Activated T-helper 2 cell treated with anti-CD3 and anti-CD28 coated beads, Interferon-gamma antibody, Interleukin-2, Interleukin-4, amounts not matched to agents 10 μg/mL and 5 μg/mL and 100 μg/mL, durations not matched to agents 14 hours and 24 hours and 36 hours (primary cell): ENCODE data around the gene ZNFX1. TPM values are rescaled to one million over a fixed set of nuclear protein-coding genes. Genes with fewer than 3 reads are reported as not detected.
A peak's percentile ranks its signal among the peaks of the same experiment; 100 is the strongest.
"Not testable (repeated sequence)": the region's sequence is repeated elsewhere in the genome, so short reads cannot be mapped to it uniquely, and the experiment has no call there.

Source experiments
- DNase-seq: peaks from one replicate; pipeline ENCODE4 v3.0.0; 2021; ENCODE audit warnings: low spot score
- H3K27ac Mint-ChIP-seq: one replicate; pipeline ENCODE4 v1.8.0; 2021; ENCODE audit warnings: mixed read lengths
- H3K27me3 Mint-ChIP-seq: one replicate; pipeline ENCODE4 v1.8.0; 2021; ENCODE audit warnings: low read depth, mixed read lengths
- H3K36me3 Mint-ChIP-seq: one replicate; pipeline ENCODE4 v1.8.0; 2021; ENCODE audit warnings: low read depth, mixed read lengths
- H3K4me1 Mint-ChIP-seq: one replicate; pipeline ENCODE4 v1.8.0; 2021; ENCODE audit warnings: low read depth, mixed read lengths
- H3K4me3 Mint-ChIP-seq: one replicate; pipeline ENCODE4 v1.8.0; 2021; ENCODE audit warnings: low read depth, mild to moderate bottlenecking, moderate library complexity, mixed read lengths
- H3K9me3 Mint-ChIP-seq: one replicate; pipeline ENCODE4 v1.8.0; 2021; ENCODE audit warnings: mixed read lengths
- intact Hi-C: fragments of 100-400 bp; cut with micrococcal nuclease; formaldehyde crosslinking; loops from one replicate; pipeline ENCODE4 v1.15.1; 2023
- total RNA-seq: library from RNA; stranded (reverse); gene quantifications from 2 replicates; pipeline ENCODE4 v1.2.3, GENCODE V29; 2022

ZNFX1 gene
- total RNA-seq, result 49.3 and 51.0 TPM in 2 replicates

DNA sequence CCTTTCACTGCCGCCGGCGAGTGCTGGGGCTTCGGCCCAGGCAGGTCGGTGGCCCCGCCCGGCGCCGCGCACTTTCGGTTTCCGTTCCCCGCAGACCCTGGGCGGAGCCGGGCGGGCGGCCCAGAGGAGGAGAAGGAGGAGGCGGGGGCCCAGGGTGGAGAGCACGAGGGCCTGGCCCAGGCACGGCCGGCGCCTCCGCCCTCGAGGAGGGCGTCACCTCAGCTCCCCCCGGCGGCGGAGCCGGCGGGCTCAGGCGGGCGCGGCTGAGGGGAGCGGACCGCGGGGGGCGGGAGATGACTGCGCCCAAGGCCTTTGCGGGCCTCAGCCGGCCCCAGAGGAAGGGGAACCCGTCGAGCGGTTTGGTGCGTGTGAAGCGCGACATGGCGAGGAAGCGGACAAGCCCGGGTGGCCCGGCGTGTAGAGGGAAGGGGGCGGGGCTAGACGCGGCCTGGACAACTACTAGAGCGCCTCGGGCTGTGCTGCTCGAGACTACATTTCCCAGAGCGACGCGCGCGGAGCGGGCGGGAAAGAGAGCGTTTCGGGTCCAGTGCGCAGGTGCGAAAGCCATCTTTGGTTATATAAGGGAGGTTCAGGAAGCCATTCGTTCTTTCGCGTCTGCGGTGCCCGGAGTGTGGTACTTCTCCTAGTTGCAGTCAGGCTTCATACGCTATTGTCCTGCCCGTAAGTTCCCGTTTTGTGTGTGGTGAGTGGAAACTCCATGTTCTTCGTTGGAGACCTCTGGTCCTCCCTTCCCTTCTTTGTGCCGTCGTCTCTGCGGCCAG lies at the start of gene ZNFX1:
Gene ZNFX1, minus strand, starts transcription at position 22 of the 782 bp plus-strand sequence. CDS start 2,218 bp downstream, outside the sequence.
- H3K27ac Mint-ChIP-seq, result peak within 1 kb of the TSS; percentile 99
- peaks cover 50% of the 10 kb centered on the region for H3K4me1 Mint-ChIP-seq
- peak; percentile 98 for DNase-seq
- H3K36me3 Mint-ChIP-seq, result peaks cover 83% of the 10 kb centered on the region
- peak within 1 kb of the TSS; percentile 99 for H3K4me3 Mint-ChIP-seq
- H3K9me3 Mint-ChIP-seq, result peaks cover 35% of the 10 kb centered on the region
- H3K27me3 Mint-ChIP-seq, result no peaks in the 10 kb centered on the region
- intact Hi-C loops, result loop anchor here (1.0 to 5.0 kb wide), 5 partner anchors 91 to 834 kb away; partner anchors contain the start of genes CSE1L, SLC9A8 and UBE2V1

DNA sequence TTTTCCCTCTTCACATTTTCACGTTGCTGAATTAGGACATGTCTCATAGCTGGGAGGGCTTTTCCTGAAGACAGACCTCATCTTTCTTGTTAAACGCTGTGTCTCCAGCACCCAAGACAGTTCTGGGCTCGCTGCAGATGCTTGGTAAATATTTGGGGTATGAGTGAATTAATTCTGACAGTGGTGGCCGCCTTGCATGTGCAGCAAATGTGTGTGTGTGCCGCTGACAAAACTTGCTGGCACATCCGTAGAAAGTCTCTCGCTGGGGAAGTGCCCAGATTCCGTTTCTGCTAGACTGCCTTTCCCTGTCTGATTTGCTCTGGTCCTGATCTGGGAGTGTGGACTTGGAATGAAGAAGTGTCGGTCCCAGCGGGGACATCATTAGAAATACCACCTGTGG lies 48.2 kb upstream of the ZNFX1 start:
- H3K36me3 Mint-ChIP-seq, result no peaks in the 10 kb centered on the region
- no peaks in the 10 kb centered on the region for H3K9me3 Mint-ChIP-seq
- no peak overlapping the region for H3K4me3 Mint-ChIP-seq
- peaks cover 19% of the 10 kb centered on the region for H3K4me1 Mint-ChIP-seq
- intact Hi-C loops, result loop anchor here (10.0 kb wide), 1 partner anchor 599 kb away; no protein-coding TSS in a partner anchor
- peaks cover 54% of the 10 kb centered on the region for H3K27me3 Mint-ChIP-seq
- no peak overlapping the region for H3K27ac Mint-ChIP-seq
- DNase-seq, result no peak

GRCh38 chr20:49324306-49324705 lies 46.4 kb upstream of the ZNFX1 start:
- intact Hi-C loops, result loop anchor here (10.0 kb wide), 1 partner anchor 600 kb away; no protein-coding TSS in a partner anchor
- Mint-ChIP-seq H3K4me3 (no peak overlapping the region), H3K27me3 (peaks cover 58% of the 10 kb centered on the region), H3K27ac (peak overlapping the region; percentile 31), H3K36me3 (no peaks in the 10 kb centered on the region), H3K9me3 (no peaks in the 10 kb centered on the region), H3K4me1 (peaks cover 19% of the 10 kb centered on the region)
- DNase-seq, result no peak

DNA sequence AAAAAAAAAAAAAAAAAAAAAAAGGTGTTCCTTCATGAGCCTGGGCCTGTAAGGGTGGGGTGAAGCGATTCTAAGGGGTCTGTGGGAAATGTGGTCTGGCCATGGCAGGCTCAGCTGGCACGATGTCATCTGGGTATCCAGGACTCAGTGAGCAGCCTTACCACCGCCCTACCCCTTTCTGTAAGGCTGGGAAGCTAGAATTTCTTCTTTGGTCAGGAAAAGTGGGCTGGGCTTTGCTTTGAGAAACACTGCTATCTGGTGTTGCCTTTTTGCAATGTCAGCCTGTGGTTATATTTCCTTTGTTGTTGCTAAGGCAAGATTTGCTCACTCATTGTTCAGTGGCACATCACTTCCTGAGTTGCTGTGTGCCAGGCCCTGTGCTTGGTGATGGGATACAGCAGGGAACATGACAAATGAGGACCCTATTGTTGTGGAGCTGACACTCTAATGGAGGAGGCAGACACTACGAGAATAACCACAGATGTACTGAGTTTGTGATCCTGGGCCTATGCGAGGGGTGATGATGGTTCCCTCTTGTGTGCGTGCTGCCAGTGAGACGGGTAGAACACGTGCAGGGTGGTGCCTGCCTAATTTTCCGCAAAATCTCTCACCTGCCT lies 45.9 kb upstream of the ZNFX1 start:
- Mint-ChIP-seq H3K27me3 (peaks cover 58% of the 10 kb centered on the region), H3K36me3 (peaks cover 2% of the 10 kb centered on the region), H3K9me3 (no peaks in the 10 kb centered on the region), H3K27ac (peak overlapping the region; percentile 36), H3K4me3 (no peak overlapping the region), H3K4me1 (peaks cover 23% of the 10 kb centered on the region)
- peak; percentile 32 for DNase-seq
- intact Hi-C loops, result loop anchor here (10.0 kb wide), 1 partner anchor 601 kb away; no protein-coding TSS in a partner anchor

GRCh38 chr20:49320460-49320859 lies 42.6 kb upstream of the ZNFX1 start:
- peaks cover 3% of the 10 kb centered on the region for H3K36me3 Mint-ChIP-seq
- H3K4me1 Mint-ChIP-seq, result peaks cover 22% of the 10 kb centered on the region
- H3K27me3 Mint-ChIP-seq, result peaks cover 72% of the 10 kb centered on the region
- H3K9me3 Mint-ChIP-seq, result no peaks in the 10 kb centered on the region
- H3K4me3 Mint-ChIP-seq, result no peak overlapping the region
- H3K27ac Mint-ChIP-seq, result no peak overlapping the region
- intact Hi-C loops, result loop anchor here (10.0 kb wide), 1 partner anchor 604 kb away; no protein-coding TSS in a partner anchor
- no peak for DNase-seq

DNA sequence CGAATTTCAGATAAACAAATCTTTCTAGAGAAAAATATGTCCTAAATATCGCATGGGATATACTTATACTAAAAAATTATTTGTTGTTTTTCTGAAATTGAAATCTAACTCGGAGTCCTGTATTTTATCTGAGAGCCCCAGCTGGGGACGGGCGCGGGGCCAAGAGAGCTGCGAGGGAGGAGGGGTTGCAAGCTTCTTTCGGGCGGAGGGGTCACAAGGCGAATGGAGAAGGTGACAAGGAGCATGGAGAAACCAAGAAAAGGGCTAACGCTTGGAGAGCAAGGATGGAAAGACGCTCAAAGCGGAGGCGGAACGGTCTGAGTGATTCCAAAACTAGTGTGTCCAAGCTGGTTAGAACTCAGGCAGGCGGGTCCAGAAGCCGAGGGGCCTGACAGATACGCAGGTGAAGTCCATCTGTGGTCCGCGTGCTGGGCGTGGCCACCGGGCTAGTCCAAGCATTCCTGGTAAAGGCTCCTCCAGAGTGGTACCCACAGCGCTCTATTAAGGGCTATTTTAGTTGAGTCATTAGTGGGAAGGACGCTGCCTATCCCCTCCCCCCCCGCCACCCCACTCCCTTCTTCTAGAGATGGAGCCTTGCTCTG lies 41.5 kb upstream of the ZNFX1 start:
- DNase-seq, result no peak
- Mint-ChIP-seq H3K27me3 (peaks cover 66% of the 10 kb centered on the region), H3K4me3 (peak overlapping the region; percentile 82), H3K27ac (no peak overlapping the region), H3K36me3 (peaks cover 3% of the 10 kb centered on the region), H3K4me1 (peaks cover 18% of the 10 kb centered on the region), H3K9me3 (no peaks in the 10 kb centered on the region)
- intact Hi-C loops, result no loop called here

- H3K4me3 Mint-ChIP-seq, result peak overlapping the region; percentile 82
- H3K9me3 Mint-ChIP-seq, result no peaks in the 10 kb centered on the region
- peaks cover 3% of the 10 kb centered on the region for H3K36me3 Mint-ChIP-seq
- DNase-seq, result no peak
- H3K27ac Mint-ChIP-seq, result peak overlapping the region; percentile 25
- intact Hi-C loops, result no loop called here
- H3K27me3 Mint-ChIP-seq, result peaks cover 67% of the 10 kb centered on the region
- peaks cover 12% of the 10 kb centered on the region for H3K4me1 Mint-ChIP-seq
Measured at GRCh38 chr20:49318430-49319207, 40.8 kb upstream of the ZNFX1 start.

GRCh38 chr20:49318091-49318429 lies 40.2 kb upstream of the ZNFX1 start:
- H3K27me3 Mint-ChIP-seq, result peaks cover 67% of the 10 kb centered on the region
- intact Hi-C loops, result no loop called here
- no peaks in the 10 kb centered on the region for H3K9me3 Mint-ChIP-seq
- no peak overlapping the region for H3K4me3 Mint-ChIP-seq
- peaks cover 9% of the 10 kb centered on the region for H3K4me1 Mint-ChIP-seq
- H3K27ac Mint-ChIP-seq, result no peak overlapping the region
- H3K36me3 Mint-ChIP-seq, result peaks cover 3% of the 10 kb centered on the region
- no peak for DNase-seq

DNA sequence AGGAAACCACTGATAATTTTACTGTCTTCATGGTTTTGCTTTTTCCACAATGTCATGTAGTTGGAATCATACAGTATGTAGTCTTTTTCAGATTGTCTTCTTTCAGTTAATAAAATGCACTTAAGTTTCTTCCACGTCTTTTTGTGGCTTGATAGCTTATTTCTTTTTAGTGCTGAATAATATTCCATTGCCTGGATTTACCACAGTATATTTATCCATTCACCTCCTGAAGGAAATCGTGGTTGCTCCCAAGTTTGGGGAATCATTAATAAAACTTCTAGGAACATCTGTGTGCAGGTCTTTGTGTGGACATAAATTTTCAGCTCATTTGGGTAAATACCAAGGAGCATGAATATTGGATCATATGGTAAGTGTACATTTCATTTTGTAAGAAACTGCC lies 38.8 kb upstream of the ZNFX1 start:
- peaks cover 5% of the 10 kb centered on the region for H3K4me1 Mint-ChIP-seq
- peaks cover 3% of the 10 kb centered on the region for H3K36me3 Mint-ChIP-seq
- no peak overlapping the region for H3K27ac Mint-ChIP-seq
- H3K4me3 Mint-ChIP-seq, result no peak overlapping the region
- no peaks in the 10 kb centered on the region for H3K9me3 Mint-ChIP-seq
- no peak for DNase-seq
- H3K27me3 Mint-ChIP-seq, result peaks cover 61% of the 10 kb centered on the region
- intact Hi-C loops, result no loop called here

DNA sequence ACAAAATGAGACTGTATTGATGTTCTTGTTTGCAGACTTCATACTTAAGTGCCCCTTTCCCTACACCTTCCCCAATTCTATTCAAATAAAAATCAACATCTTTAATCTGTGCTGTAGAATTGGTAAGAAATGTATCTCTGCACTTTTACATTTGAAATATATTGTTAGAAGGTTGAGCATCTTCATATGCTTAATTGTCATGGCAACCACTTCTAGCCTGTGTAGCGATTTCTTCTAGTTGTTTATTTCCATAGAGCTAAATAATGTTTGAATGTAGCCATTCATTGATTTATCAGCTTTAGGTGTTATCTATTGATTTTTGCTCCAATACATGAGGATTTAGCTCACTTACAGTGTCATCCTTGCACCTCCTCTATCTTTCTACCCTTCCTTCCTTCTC lies 37.7 kb upstream of the ZNFX1 start:
- Mint-ChIP-seq H3K36me3 (peaks cover 5% of the 10 kb centered on the region), H3K4me1 (peaks cover 11% of the 10 kb centered on the region), H3K27ac (no peak overlapping the region), H3K27me3 (peaks cover 51% of the 10 kb centered on the region), H3K4me3 (no peak overlapping the region), H3K9me3 (peaks cover 6% of the 10 kb centered on the region)
- intact Hi-C loops, result no loop called here
- DNase-seq, result no peak

- DNase-seq, intact Hi-C loops, H3K27ac Mint-ChIP-seq, H3K36me3 Mint-ChIP-seq, H3K4me3 Mint-ChIP-seq: not testable (repeated sequence)
- peaks cover 36% of the 10 kb centered on the region for H3K27me3 Mint-ChIP-seq
- H3K4me1 Mint-ChIP-seq, result peaks cover 20% of the 10 kb centered on the region
- peaks cover 16% of the 10 kb centered on the region for H3K9me3 Mint-ChIP-seq
Measured at GRCh38 chr20:49314052-49314451, 36.2 kb upstream of the ZNFX1 start.

- no peak overlapping the region for H3K4me3 Mint-ChIP-seq
- peaks cover 16% of the 10 kb centered on the region for H3K9me3 Mint-ChIP-seq
- peaks cover 22% of the 10 kb centered on the region for H3K4me1 Mint-ChIP-seq
- intact Hi-C loops, result no loop called here
- no peak overlapping the region for H3K27ac Mint-ChIP-seq
- H3K36me3 Mint-ChIP-seq, result peaks cover 5% of the 10 kb centered on the region
- H3K27me3 Mint-ChIP-seq, result peaks cover 30% of the 10 kb centered on the region
- no peak for DNase-seq
Measured at GRCh38 chr20:49313283-49313682, 35.4 kb upstream of the ZNFX1 start.
